ENCODE results near the gene BST2. TPM values are rescaled to one million over a fixed set of nuclear protein-coding genes. Genes with fewer than 3 reads are reported as not detected.
A peak's percentile ranks its signal among the peaks of the same experiment; 100 is the strongest.

The BST2 gene
- total RNA-seq, 1 donor from 2014 or later, result 153 TPM

- no peak for DNase-seq
- H3K4me3 Mint-ChIP-seq, result no peak overlapping the region
- intact Hi-C loops (cut with micrococcal nuclease), result no loop called here
- no peak overlapping the region for H3K27ac Mint-ChIP-seq
- H3K36me3 Mint-ChIP-seq (ENCODE audit: low read depth), result no peaks in the 10 kb centered on the region
- H3K27me3 Mint-ChIP-seq, result no peaks in the 10 kb centered on the region
- no peaks in the 10 kb centered on the region for H3K4me1 Mint-ChIP-seq
- no peaks in the 10 kb centered on the region for H3K9me3 Mint-ChIP-seq
Observed at GRCh38 chr19:17431417-17431816, 26.0 kb upstream of the BST2 start.

GRCh38 chr19:17429641-17430113 is 24.2 kb upstream of the BST2 start:
- no peaks in the 10 kb centered on the region for H3K27me3 Mint-ChIP-seq
- no peak overlapping the region for H3K4me3 Mint-ChIP-seq
- H3K4me1 Mint-ChIP-seq, result peaks cover 1% of the 10 kb centered on the region
- intact Hi-C loops (cut with micrococcal nuclease), result no loop called here
- H3K27ac Mint-ChIP-seq, result no peak overlapping the region
- no peaks in the 10 kb centered on the region for H3K9me3 Mint-ChIP-seq
- H3K36me3 Mint-ChIP-seq (ENCODE audit: low read depth), result no peaks in the 10 kb centered on the region
- DNase-seq, result no peak

GRCh38 chr19:17424743-17425365 is 19.4 kb upstream of the BST2 start:
- Mint-ChIP-seq H3K27ac (no peak overlapping the region), H3K36me3 (ENCODE audit: low read depth) (peaks cover 8% of the 10 kb centered on the region), H3K4me1 (peaks cover 13% of the 10 kb centered on the region), H3K27me3 (no peaks in the 10 kb centered on the region), H3K4me3 (no peak overlapping the region), H3K9me3 (no peaks in the 10 kb centered on the region)
- DNase-seq, result peak; percentile 83
- intact Hi-C loops (cut with micrococcal nuclease), result no loop called here

GRCh38 chr19:17423429-17424208 is 18.2 kb upstream of the BST2 start:
- intact Hi-C loops (cut with micrococcal nuclease), result no loop called here
- H3K9me3 Mint-ChIP-seq, result no peaks in the 10 kb centered on the region
- no peak overlapping the region for H3K27ac Mint-ChIP-seq
- H3K4me3 Mint-ChIP-seq, result no peak overlapping the region
- H3K4me1 Mint-ChIP-seq, result peaks cover 22% of the 10 kb centered on the region
- DNase-seq, result no peak
- H3K36me3 Mint-ChIP-seq (ENCODE audit: low read depth), result peaks cover 10% of the 10 kb centered on the region
- H3K27me3 Mint-ChIP-seq, result no peaks in the 10 kb centered on the region

- H3K9me3 Mint-ChIP-seq, result no peaks in the 10 kb centered on the region
- intact Hi-C loops (cut with micrococcal nuclease), result no loop called here
- peaks cover 12% of the 10 kb centered on the region for H3K36me3 Mint-ChIP-seq (ENCODE audit: low read depth)
- no peak for DNase-seq
- no peaks in the 10 kb centered on the region for H3K27me3 Mint-ChIP-seq
- peaks cover 23% of the 10 kb centered on the region for H3K4me1 Mint-ChIP-seq
- H3K27ac Mint-ChIP-seq, result no peak overlapping the region
- H3K4me3 Mint-ChIP-seq, result no peak overlapping the region
Observed at GRCh38 chr19:17421942-17422341, 16.5 kb upstream of the BST2 start.

- H3K9me3 Mint-ChIP-seq, result no peaks in the 10 kb centered on the region
- no peaks in the 10 kb centered on the region for H3K27me3 Mint-ChIP-seq
- peak overlapping the region; percentile 83 for H3K27ac Mint-ChIP-seq
- H3K4me3 Mint-ChIP-seq, result peak overlapping the region; percentile 92
- peaks cover 23% of the 10 kb centered on the region for H3K4me1 Mint-ChIP-seq
- DNase-seq, result peak; percentile 78
- peaks cover 19% of the 10 kb centered on the region for H3K36me3 Mint-ChIP-seq (ENCODE audit: low read depth)
- intact Hi-C loops (cut with micrococcal nuclease), result no loop called here
Observed at GRCh38 chr19:17420475-17420924, 15.1 kb upstream of the BST2 start.

GRCh38 chr19:17419621-17420474 is 14.4 kb upstream of the BST2 start, which contains the start of gene MVB12A:
Gene MVB12A, plus strand, starts transcription at chr19:17420047. Its CDS starts 89 bp downstream, at chr19:17420136.
- H3K27me3 Mint-ChIP-seq, result no peaks in the 10 kb centered on the region
- H3K9me3 Mint-ChIP-seq, result no peaks in the 10 kb centered on the region
- H3K36me3 Mint-ChIP-seq (ENCODE audit: low read depth), result peaks cover 24% of the 10 kb centered on the region
- intact Hi-C loops (cut with micrococcal nuclease), result loop anchor here (1.0 to 10.0 kb wide), 4 partner anchors 15 to 435 kb away; partner anchors contain the start of genes BST2, MRPL34 and RPL18A
- H3K4me1 Mint-ChIP-seq, result peaks cover 23% of the 10 kb centered on the region
- H3K4me3 Mint-ChIP-seq, result peak within 1 kb of the TSS; percentile 92
- peak; percentile 98 for DNase-seq
- peak within 1 kb of the TSS; percentile 91 for H3K27ac Mint-ChIP-seq

GRCh38 chr19:17419154-17419620 is 13.8 kb upstream of the BST2 start:
- intact Hi-C loops (cut with micrococcal nuclease), result loop anchor here (1.0 to 10.0 kb wide), 4 partner anchors 14 to 436 kb away; partner anchors contain the start of genes BST2, MRPL34 and RPL18A
- peaks cover 27% of the 10 kb centered on the region for H3K36me3 Mint-ChIP-seq (ENCODE audit: low read depth)
- no peaks in the 10 kb centered on the region for H3K9me3 Mint-ChIP-seq
- peak; percentile 60 for DNase-seq
- no peaks in the 10 kb centered on the region for H3K27me3 Mint-ChIP-seq
- H3K4me1 Mint-ChIP-seq, result peaks cover 18% of the 10 kb centered on the region
- peak overlapping the region; percentile 91 for H3K27ac Mint-ChIP-seq
- peak overlapping the region; percentile 92 for H3K4me3 Mint-ChIP-seq

GRCh38 chr19:17418710-17419109 is 13.3 kb upstream of the BST2 start:
- Mint-ChIP-seq H3K27me3 (no peaks in the 10 kb centered on the region), H3K4me3 (peak overlapping the region; percentile 92), H3K36me3 (ENCODE audit: low read depth) (peaks cover 30% of the 10 kb centered on the region), H3K27ac (peak overlapping the region; percentile 91), H3K4me1 (peaks cover 18% of the 10 kb centered on the region), H3K9me3 (no peaks in the 10 kb centered on the region)
- intact Hi-C loops (cut with micrococcal nuclease), result loop anchor here (1.0 to 10.0 kb wide), 4 partner anchors 13 to 436 kb away; partner anchors contain the start of genes BST2, MRPL34 and RPL18A
- DNase-seq, result no peak

GRCh38 chr19:17415121-17415520 is 9.7 kb upstream of the BST2 start:
- no peak overlapping the region for H3K4me3 Mint-ChIP-seq
- H3K36me3 Mint-ChIP-seq (ENCODE audit: low read depth), result peaks cover 39% of the 10 kb centered on the region
- intact Hi-C loops (cut with micrococcal nuclease), result loop anchor here (10.0 kb wide), 1 partner anchor 440 kb away; the partner anchor contains the start of gene RPL18A
- no peaks in the 10 kb centered on the region for H3K9me3 Mint-ChIP-seq
- H3K27ac Mint-ChIP-seq, result no peak overlapping the region
- H3K27me3 Mint-ChIP-seq, result no peaks in the 10 kb centered on the region
- H3K4me1 Mint-ChIP-seq, result peaks cover 21% of the 10 kb centered on the region
- DNase-seq, result no peak

GRCh38 chr19:17414097-17414496 is 8.7 kb upstream of the BST2 start:
- Mint-ChIP-seq H3K27me3 (no peaks in the 10 kb centered on the region), H3K9me3 (no peaks in the 10 kb centered on the region), H3K4me3 (no peak overlapping the region), H3K4me1 (peaks cover 16% of the 10 kb centered on the region), H3K36me3 (ENCODE audit: low read depth) (peaks cover 40% of the 10 kb centered on the region), H3K27ac (no peak overlapping the region)
- intact Hi-C loops (cut with micrococcal nuclease), result loop anchor here (10.0 kb wide), 1 partner anchor 441 kb away; the partner anchor contains the start of gene RPL18A
- no peak for DNase-seq

GRCh38 chr19:17411801-17412200 is 6.4 kb upstream of the BST2 start:
- DNase-seq, result no peak
- Mint-ChIP-seq H3K4me1 (peaks cover 21% of the 10 kb centered on the region), H3K27ac (no peak overlapping the region), H3K27me3 (no peaks in the 10 kb centered on the region), H3K9me3 (no peaks in the 10 kb centered on the region), H3K36me3 (ENCODE audit: low read depth) (peaks cover 41% of the 10 kb centered on the region), H3K4me3 (no peak overlapping the region)
- intact Hi-C loops (cut with micrococcal nuclease), result loop anchor here (10.0 kb wide), 1 partner anchor 443 kb away; the partner anchor contains the start of gene RPL18A

GRCh38 chr19:17409990-17410389 is 4.6 kb upstream of the BST2 start:
- no peak overlapping the region for H3K27ac Mint-ChIP-seq
- H3K36me3 Mint-ChIP-seq (ENCODE audit: low read depth), result peaks cover 31% of the 10 kb centered on the region
- H3K27me3 Mint-ChIP-seq, result no peaks in the 10 kb centered on the region
- H3K4me3 Mint-ChIP-seq, result no peak overlapping the region
- no peak for DNase-seq
- peaks cover 26% of the 10 kb centered on the region for H3K4me1 Mint-ChIP-seq
- intact Hi-C loops (cut with micrococcal nuclease), result loop anchor here (5.0 to 10.0 kb wide), 2 partner anchors 42 to 445 kb away; partner anchors contain the start of gene RPL18A
- H3K9me3 Mint-ChIP-seq, result no peaks in the 10 kb centered on the region
